Measurements from ENCODE around the gene CFAP299.

- TF ChIP-seq, protein P1, sequence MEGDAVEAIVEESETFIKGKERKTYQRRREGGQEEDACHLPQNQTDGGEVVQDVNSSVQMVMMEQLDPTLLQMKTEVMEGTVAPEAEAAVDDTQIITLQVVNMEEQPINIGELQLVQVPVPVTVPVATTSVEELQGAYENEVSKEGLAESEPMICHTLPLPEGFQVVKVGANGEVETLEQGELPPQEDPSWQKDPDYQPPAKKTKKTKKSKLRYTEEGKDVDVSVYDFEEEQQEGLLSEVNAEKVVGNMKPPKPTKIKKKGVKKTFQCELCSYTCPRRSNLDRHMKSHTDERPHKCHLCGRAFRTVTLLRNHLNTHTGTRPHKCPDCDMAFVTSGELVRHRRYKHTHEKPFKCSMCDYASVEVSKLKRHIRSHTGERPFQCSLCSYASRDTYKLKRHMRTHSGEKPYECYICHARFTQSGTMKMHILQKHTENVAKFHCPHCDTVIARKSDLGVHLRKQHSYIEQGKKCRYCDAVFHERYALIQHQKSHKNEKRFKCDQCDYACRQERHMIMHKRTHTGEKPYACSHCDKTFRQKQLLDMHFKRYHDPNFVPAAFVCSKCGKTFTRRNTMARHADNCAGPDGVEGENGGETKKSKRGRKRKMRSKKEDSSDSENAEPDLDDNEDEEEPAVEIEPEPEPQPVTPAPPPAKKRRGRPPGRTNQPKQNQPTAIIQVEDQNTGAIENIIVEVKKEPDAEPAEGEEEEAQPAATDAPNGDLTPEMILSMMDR (conservative IDR thresholded peaks at IDR 0.05; ENCODE audit: low read depth, low read length): no peak
- TF ChIP-seq EZH2 (IDR thresholded peaks at IDR 0.05; ENCODE audit: borderline replicate concordance, low read depth, low read length, poor library complexity, severe bottlenecking): no peak
Measured at GRCh38 chr4:80594701-80595100, 259.2 kb downstream of the CFAP299 start.
